H1 (cell line): ENCODE measurements around the gene CNN3. TPM values are rescaled to one million over a fixed set of nuclear protein-coding genes. Genes with fewer than 3 reads are reported as not detected.

Experiments used
- CTCF ChIA-PET: fragments of 300-600 bp; sonication (Branson Sonifier 250); formaldehyde crosslinking; loops from one replicate; lab custom pipeline; 2021; ENCODE audit not compliant: partially characterized antibody; lab: Charles Lee
- POLR2A ChIA-PET: fragments of 300-600 bp; sonication (Branson Sonifier 250); formaldehyde crosslinking; loops from one replicate; lab custom pipeline; 2021; ENCODE audit warnings: inconsistent platforms; ENCODE audit not compliant: partially characterized antibody; lab: Charles Lee
- DNase-seq, 2 experiments: peaks; one replicate each; pipeline versions ENCODE4 v3.0.0 to v3.0.0-alpha.2; 2010 to 2022; ENCODE audit warnings: low spot score in 2 of 2, low read depth in 1 of 2, mixed read lengths in 1 of 2
- FAIRE-seq: peaks from 2 replicates; lab custom pipeline; 2011; peaks lifted over from hg19 to GRCh38; lab: Jason Lieb, UNC
- H2AFZ ChIP-seq: 2 replicates; pipeline ENCODE4 v1.8.1; 2012; ENCODE audit warnings: low read length, inconsistent platforms
- H2AK5ac ChIP-seq: 2 replicates; pipeline ENCODE4 v1.6.1; 2013; ENCODE audit warnings: low read depth, low read length
- H2BK120ac ChIP-seq: replicated peaks from 2 replicates; pipeline ENCODE3; 2013; ENCODE audit warnings: low read depth, low read length, inconsistent platforms
- H2BK12ac ChIP-seq: 2 replicates; pipeline ENCODE4 v1.6.1; 2013; ENCODE audit warnings: low read depth, low read length
- H2BK15ac ChIP-seq: 2 replicates; pipeline ENCODE4 v1.6.1; 2013; ENCODE audit warnings: low read length
- H2BK20ac ChIP-seq: 2 replicates; pipeline ENCODE4 v1.6.1; 2013; ENCODE audit warnings: low read length
- H2BK5ac ChIP-seq: 2 replicates; pipeline ENCODE4 v1.6.1; 2013; ENCODE audit warnings: low read depth, low read length
- H3K14ac ChIP-seq: 2 replicates; pipeline ENCODE4 v1.6.1; 2013; ENCODE audit warnings: inconsistent platforms; ENCODE audit not compliant: insufficient read length
- H3K18ac ChIP-seq: 2 replicates; pipeline ENCODE4 v1.6.1; 2013; ENCODE audit warnings: low read length; ENCODE audit errors: extremely low read depth
- H3K23ac ChIP-seq: 2 replicates; pipeline ENCODE4 v1.6.1; 2013; ENCODE audit warnings: inconsistent platforms; ENCODE audit not compliant: insufficient read length
- H3K23me2 ChIP-seq: 2 replicates; pipeline ENCODE4 v1.6.1; 2013; ENCODE audit warnings: low read depth, low read length
- H3K27ac ChIP-seq: 2 replicates; pipeline ENCODE4 v1.6.1; 2011; ENCODE audit warnings: low read depth, low read length, inconsistent platforms
- H3K27me3 ChIP-seq, 4 experiments: replicated peaks in 1 of 4; 1 replicate in 1 of 4; 2 replicates in 3 of 4; pipeline versions ENCODE4 v1.6.1 to v1.8.1; 2011 to 2013; ENCODE audit warnings: low read length in 3 of 4, mild to moderate bottlenecking in 3 of 4, inconsistent platforms in 2 of 4, mixed read lengths in 2 of 4, moderate library complexity in 1 of 4; ENCODE audit not compliant: control insufficient read depth in 3 of 4, insufficient read depth in 3 of 4; ENCODE audit errors: extremely low read depth in 1 of 4
- H3K36me3 ChIP-seq, 4 experiments: 2 replicates each; pipeline versions ENCODE4 v1.6.1 to v1.8.1; 2011 to 2013; ENCODE audit warnings: mild to moderate bottlenecking in 4 of 4, low read length in 3 of 4, moderate library complexity in 2 of 4, control low read depth in 1 of 4, inconsistent platforms in 1 of 4; ENCODE audit not compliant: insufficient read depth in 4 of 4, control insufficient read depth in 2 of 4
- H3K4ac ChIP-seq: replicated peaks from 2 replicates; pipeline ENCODE3; 2013; ENCODE audit warnings: low read length, low read depth, mixed read lengths, inconsistent platforms; ENCODE audit not compliant: insufficient read length
- H3K4me1 ChIP-seq, 4 experiments: replicated peaks in 1 of 4; 1 replicate in 1 of 4; 2 replicates in 3 of 4; pipeline versions ENCODE4 v1.6.1 to v1.8.1; 2011 to 2013; ENCODE audit warnings: low read length in 3 of 4, inconsistent platforms in 2 of 4, mixed read lengths in 1 of 4; ENCODE audit not compliant: insufficient read depth in 4 of 4, control insufficient read depth in 3 of 4
- H3K4me2 ChIP-seq, 2 experiments: 2 replicates each; pipeline versions ENCODE4 v1.6.1 to v1.8.1; 2011 to 2013; ENCODE audit warnings: low read depth in 2 of 2, low read length in 2 of 2, control low read depth in 1 of 2, inconsistent platforms in 1 of 2, mild to moderate bottlenecking in 1 of 2; ENCODE audit not compliant: insufficient read depth in 1 of 2
- H3K4me3 ChIP-seq, 4 experiments: fragments of 200-600, 300-600 bp in 1 of 4; sonication (generic), shearing (Covaris generic), sonication (Bioruptor Twin) in 1 of 4; 2 replicates each; pipeline versions ENCODE4 v1.5.1 to v1.8.1; 2011 to 2016; ENCODE audit warnings: low read length in 4 of 4, low read depth in 3 of 4, control low read depth in 2 of 4, inconsistent platforms in 2 of 4, mild to moderate bottlenecking in 2 of 4, mixed read lengths in 1 of 4, moderate library complexity in 1 of 4; ENCODE audit not compliant: insufficient read depth in 2 of 4; ENCODE audit errors: extremely low read depth in 1 of 4
- H3K56ac ChIP-seq: replicated peaks from 2 replicates; pipeline ENCODE3; 2013; ENCODE audit warnings: low read depth, mild to moderate bottlenecking, mixed read lengths, low read length, inconsistent platforms; ENCODE audit not compliant: insufficient read length
- H3K79me1 ChIP-seq: 2 replicates; pipeline ENCODE4 v1.6.1; 2013; ENCODE audit warnings: low read depth, low read length, control low read depth
- H3K79me2 ChIP-seq, 2 experiments: 2 replicates each; pipeline versions ENCODE4 v1.6.1 to v1.8.1; 2012 to 2013; ENCODE audit warnings: low read length in 2 of 2, mild to moderate bottlenecking in 2 of 2, inconsistent platforms in 1 of 2; ENCODE audit not compliant: insufficient read depth in 2 of 2, control insufficient read depth in 1 of 2
- H3K9ac ChIP-seq, 4 experiments: replicated peaks in 1 of 4; 1 replicate in 1 of 4; 2 replicates in 3 of 4; pipeline versions ENCODE4 v1.6.1 to v1.8.1; 2011 to 2013; ENCODE audit warnings: low read depth in 3 of 4, low read length in 3 of 4, control low read depth in 2 of 4, mild to moderate bottlenecking in 2 of 4, moderate library complexity in 2 of 4, inconsistent platforms in 1 of 4; ENCODE audit errors: extremely low read depth in 1 of 4
- H3K9me3 ChIP-seq, 2 experiments: 2 replicates each; pipeline versions ENCODE4 v1.6.1 to v1.8.1; 2012 to 2013; ENCODE audit warnings: mild to moderate bottlenecking in 2 of 2, moderate library complexity in 2 of 2, control low read depth in 1 of 2, inconsistent platforms in 1 of 2, low read depth in 1 of 2, low read length in 1 of 2, mixed read lengths in 1 of 2; ENCODE audit not compliant: insufficient read depth in 2 of 2
- H4K20me1 ChIP-seq, 2 experiments: replicated peaks in 1 of 2; 2 replicates each; pipeline versions ENCODE3 to v1.8.1; 2011 to 2013; ENCODE audit warnings: inconsistent platforms in 2 of 2, low read length in 2 of 2, mild to moderate bottlenecking in 1 of 2; ENCODE audit not compliant: insufficient read depth in 2 of 2, control insufficient read depth in 1 of 2
- H4K5ac ChIP-seq: 2 replicates; pipeline ENCODE4 v1.6.1; 2013; ENCODE audit warnings: low read length, low read depth, mixed read lengths, inconsistent platforms; ENCODE audit not compliant: insufficient read length
- H4K8ac ChIP-seq: 2 replicates; pipeline ENCODE4 v1.8.0; 2013; ENCODE audit warnings: mild to moderate bottlenecking, moderate library complexity, low read length, inconsistent platforms; ENCODE audit not compliant: insufficient read depth; ENCODE audit errors: extremely low read depth
- H4K91ac ChIP-seq: replicated peaks from 2 replicates; pipeline ENCODE3; 2013; ENCODE audit warnings: low read length, mixed read lengths, inconsistent platforms; ENCODE audit not compliant: insufficient read length
- NANOG ChIP-seq: IDR thresholded peaks from 2 replicates; pipeline ENCODE4 v1.6.1; 2011; ENCODE audit warnings: low read length, low read depth, mild to moderate bottlenecking, inconsistent platforms; ENCODE audit not compliant: insufficient read depth, poor library complexity, severe bottlenecking
- RBBP5 ChIP-seq: IDR thresholded peaks from 2 replicates; pipeline ENCODE4 v1.7.1; 2012; ENCODE audit warnings: low read depth, mild to moderate bottlenecking, inconsistent platforms, low read length, moderate library complexity, borderline replicate concordance
- WGBS, 2 experiments: shearing (Covaris generic) in 1 of 2; methylation state at CpG; one replicate each; pipeline versions ENCODE4 v1.1.6 to v1.1.7; 2013 to 2015; ENCODE audit warnings: low lambda C conversion rate in 2 of 2, mixed read lengths in 2 of 2, inconsistent platforms in 1 of 2, low coverage in 1 of 2, missing lambda C conversion rate in 1 of 2; ENCODE audit not compliant: insufficient replicate concordance in 2 of 2, insufficient coverage in 1 of 2, insufficient read length in 1 of 2; ENCODE audit errors: extremely low coverage in 1 of 2, missing lambda C conversion rate in 1 of 2; 5-methylcytosine and 5-hydroxymethylcytosine counted together
- polyA plus RNA-seq, 7 experiments: library from polyadenylated mRNA; depleted of rRNA in 3 of 7; stranded (reverse) in 5 of 7; unstranded in 2 of 7; fragments of >200 nt in 5 of 7; fragments of 200-250 nt in 2 of 7; gene quantifications; 1 replicate in 5 of 7; 2 replicates in 1 of 7; 4 replicates in 1 of 7; pipeline versions ENCODE4 v1.2.1 to v1.2.3, GENCODE V29; 2011 to 2013; ENCODE audit warnings: missing spikeins in 2 of 7, mixed read lengths in 2 of 7
- total RNA-seq: library from RNA; stranded (reverse); fragmentation: NEBNext Ultra II Directional; extraction: Animal tissue kit (Norgen Biotek cat#: 25700); gene quantifications from 2 replicates; pipeline ENCODE4 v1.2.1, GENCODE V29; 2021

CNN3 gene
- total and polyA plus RNA-seq, 2 of the 8 experiments (the other 6 are each of a cell fraction or from before 2014, with no cell fraction given), result 134 to 266 TPM

DNA sequence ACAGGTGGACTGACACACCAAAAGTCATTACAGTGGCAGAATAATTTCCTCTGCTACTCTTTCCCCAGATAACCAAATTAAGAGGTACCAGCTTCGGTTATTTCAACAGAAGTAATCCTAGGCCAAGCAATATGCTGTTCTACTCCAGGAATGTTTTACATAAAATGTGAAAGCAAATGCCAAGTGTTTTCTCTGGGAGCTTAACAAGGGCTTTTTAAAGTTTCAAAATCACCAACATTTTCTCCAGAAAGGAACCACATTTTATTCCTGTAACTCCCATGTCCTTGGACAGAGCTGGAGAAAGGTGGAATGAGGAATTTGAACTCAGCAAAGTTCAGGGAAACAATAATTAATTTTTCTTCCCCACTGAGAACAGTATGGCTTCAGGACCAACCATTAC, 27.2 kb downstream of the CNN3 start:
- DNase-seq (no peak), FAIRE-seq (no peak)
- H4K8ac ChIP-seq, result no peak overlapping the region
- no peak overlapping the region for H2BK12ac ChIP-seq
- no peaks in the 10 kb centered on the region for H3K9me3 ChIP-seq
- H3K27ac ChIP-seq, result no peak overlapping the region
- peaks cover 4 to 22% of the 10 kb centered on the region in 2 experiments; a peak in 3 of 4 replicates for H3K79me2 ChIP-seq
- H3K4ac ChIP-seq, result no peak overlapping the region
- H2BK120ac ChIP-seq, result no peak overlapping the region
- ChIA-PET CTCF (interaction anchor here (1.0 to 1.2 kb wide), 3 partner anchors 8 to 143 kb away, joined by 3 to 6 read pairs (median 3); no protein-coding TSS in a partner anchor), POLR2A (interaction anchor here (1.5 kb wide), 1 partner anchor 27 kb away, joined by 3 read pairs; the partner anchor contains the start of gene CNN3)
- H3K18ac ChIP-seq, result no peak overlapping the region
- WGBS, 2 experiments, result 95% methylated on average over 1 of the region's 1 CpG; no CpG with 5 or more reads in 1 of the 2 experiments
- no peaks in the 10 kb centered on the region for H3K27me3 ChIP-seq
- no peak overlapping the region for H2BK20ac ChIP-seq
- H4K5ac ChIP-seq, result no peak overlapping the region
- no peaks in the 10 kb centered on the region; the same call in none of the 2 replicates for H3K79me1 ChIP-seq
- no peak overlapping the region for H3K56ac ChIP-seq
- no peak overlapping the region for H2BK15ac ChIP-seq
- H2BK5ac ChIP-seq, result no peak overlapping the region
- H3K36me3 ChIP-seq, result peaks cover 16 to 79% (median 59%) of the 10 kb centered on the region in 4 experiments
- H2AK5ac ChIP-seq, result no peak overlapping the region
- H3K23me2 ChIP-seq, result no peaks in the 10 kb centered on the region
- no peak overlapping the region for H4K91ac ChIP-seq
- peaks cover 3 to 22% of the 10 kb centered on the region in 2 experiments for H4K20me1 ChIP-seq
- H3K9ac ChIP-seq, result no peak overlapping the region
- TF ChIP-seq RBBP5 (no peak), NANOG (no peak)
- H3K4me3 ChIP-seq, result no peak overlapping the region
- no peak overlapping the region for H3K4me2 ChIP-seq
- no peak overlapping the region for H2AFZ ChIP-seq
- no peak overlapping the region for H3K23ac ChIP-seq
- H3K14ac ChIP-seq, result no peak overlapping the region
- no peaks in the 10 kb centered on the region; a peak in 2 of 7 replicates for H3K4me1 ChIP-seq
